Body of pancreas (tissue), 4 donors: ENCODE data around the gene GSTT2B.

ENCODE experiments used
- CTCF ChIP-seq, 7 experiments: fragments of 450-650 bp in 4 of 7; fragments of 200-600 bp in 3 of 7; sonication (generic) in 3 of 7; IDR thresholded peaks; one replicate each; pipeline ENCODE4 v1.5.1; 2016 to 2019; ENCODE audit warnings: antibody characterized with exemption in 7 of 7
- POLR2A ChIP-seq, 3 donors: fragments of 450-650 bp; IDR thresholded peaks; one replicate each; pipeline ENCODE4 v1.6.1; 2016; ENCODE audit warnings: antibody characterized with exemption in 3 of 3, mild to moderate bottlenecking in 2 of 3

- TF ChIP-seq POLR2A (IDR thresholded peaks at IDR 0.05) = no peak
- no peak for TF ChIP-seq CTCF (IDR thresholded peaks at IDR 0.05)
Observed at GRCh38 chr22:24006207-24006913, 45.4 kb upstream of the GSTT2B start.
